ENCODE results near the gene C19orf18.
A peak's percentile ranks its signal among the peaks of the same experiment; 100 is the strongest.

C19orf18 gene

DNA sequence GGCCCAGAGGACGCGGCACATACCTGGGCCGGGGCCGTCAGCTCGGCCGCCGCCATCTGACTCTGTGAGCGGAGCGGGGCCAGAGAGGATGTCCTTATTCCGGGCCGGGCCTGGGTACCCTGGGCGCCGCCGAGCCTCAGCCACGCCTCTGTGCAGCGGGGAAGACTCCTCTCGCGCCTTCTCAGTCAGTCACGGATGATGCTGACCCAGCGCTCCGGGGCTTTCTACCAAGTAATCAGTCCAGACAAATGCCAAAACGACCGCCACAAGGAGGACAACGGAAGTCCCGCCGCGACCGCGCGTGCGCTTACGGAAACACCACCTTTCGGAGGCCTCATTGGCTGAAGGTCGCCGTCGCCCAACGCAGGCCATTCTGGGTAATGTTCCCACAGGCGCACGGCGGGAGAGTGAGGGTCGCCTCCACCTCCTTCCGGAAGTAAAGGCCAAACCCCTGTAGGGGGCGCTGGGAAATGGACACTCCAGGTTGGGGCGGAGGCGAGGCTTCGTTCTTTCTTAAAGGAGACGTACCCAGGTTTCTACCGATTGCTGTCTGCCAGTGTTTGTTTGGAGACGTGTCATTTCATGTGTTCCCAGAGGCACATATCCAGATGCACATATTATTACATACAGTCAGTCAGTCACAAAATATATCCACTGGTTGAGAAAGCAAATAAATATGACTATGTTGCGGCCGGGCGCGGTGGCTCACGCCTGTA lies 26.8 kb downstream of the C19orf18 start, which contains the start of gene ZNF256:
Gene ZNF256 (minus strand): TSS at position 288 of the 716 bp plus-strand sequence. CDS start 232 bp downstream, at position 56.
- peak; percentile 90 to 91 for DNase-seq

DNA sequence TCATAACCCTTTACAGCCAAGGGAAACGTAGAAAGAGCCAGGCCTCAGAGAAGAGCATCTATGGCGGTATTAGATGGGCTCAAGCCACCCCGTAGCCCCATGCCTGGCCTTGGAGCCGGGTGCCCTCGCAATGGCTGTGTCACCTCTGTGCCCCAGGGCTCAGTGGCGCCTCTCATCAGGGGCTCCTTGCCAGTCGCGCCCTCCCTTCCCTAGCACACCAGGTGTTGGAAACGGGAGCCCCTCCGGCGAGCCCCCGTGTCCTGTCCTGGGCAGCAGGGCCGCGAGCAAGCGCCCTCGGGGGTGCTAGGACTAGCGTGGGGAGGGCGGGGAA lies 27.3 kb downstream of the C19orf18 start:
- DNase-seq: no peak

DNA sequence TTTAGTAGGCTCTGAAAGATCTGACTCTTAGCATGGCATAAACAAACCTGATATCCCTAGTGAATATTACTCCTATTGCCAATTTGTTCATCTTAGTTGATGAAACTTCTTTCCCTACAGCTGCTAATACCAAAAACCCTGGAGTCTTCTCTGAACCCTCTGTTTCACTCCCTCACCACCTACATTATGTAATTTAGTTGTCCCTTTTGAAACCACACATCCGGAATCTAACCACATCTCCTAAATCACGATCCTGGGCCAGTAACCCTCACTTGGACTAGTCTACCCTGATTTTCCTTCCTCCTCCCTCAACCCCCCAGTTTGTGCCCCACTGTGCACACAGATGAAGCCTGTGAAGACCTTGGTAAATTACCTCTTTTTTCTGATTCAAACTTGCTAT lies 28.0 kb downstream of the C19orf18 start:
- DNase-seq: no peak

DNA sequence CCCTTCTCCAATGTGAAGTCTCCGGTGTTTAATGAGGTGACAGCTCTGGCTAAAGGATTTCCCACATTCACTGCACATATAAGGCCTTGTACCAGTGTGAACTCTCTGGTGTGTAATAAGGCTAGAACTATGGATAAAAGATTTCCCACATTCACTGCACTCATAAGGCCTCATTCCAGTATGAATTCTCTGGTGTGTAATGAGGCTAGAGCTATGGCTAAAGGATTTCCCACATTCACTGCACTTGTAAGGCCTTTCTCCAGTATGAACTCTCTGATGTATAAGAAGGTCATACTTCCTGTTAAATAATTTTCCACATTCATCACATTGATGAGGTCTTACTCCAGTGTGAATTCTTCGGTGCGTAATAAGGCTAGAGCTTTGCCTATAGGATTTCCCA lies 32.7 kb downstream of the C19orf18 start:
- DNase-seq: no peak

DNA sequence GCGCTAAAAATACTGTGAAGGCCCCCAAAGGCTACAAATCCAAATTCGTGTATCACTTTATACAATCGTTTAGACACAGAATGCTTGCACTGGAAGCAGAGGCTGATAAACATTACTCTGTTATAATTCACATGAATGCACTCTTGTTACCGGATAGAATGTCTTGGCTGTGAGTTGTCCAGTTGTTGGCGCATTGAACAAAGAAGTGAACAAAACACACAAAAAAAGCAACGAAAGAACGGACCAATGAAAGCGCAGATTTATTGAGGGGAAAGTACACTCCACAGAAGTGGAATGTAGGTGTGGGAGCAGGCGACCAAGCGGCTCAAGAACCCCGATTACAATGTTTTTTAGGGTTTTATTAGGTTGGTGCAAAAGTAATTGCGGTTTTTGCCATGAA lies 38.6 kb downstream of the C19orf18 start:
- DNase-seq: no peak

DNA sequence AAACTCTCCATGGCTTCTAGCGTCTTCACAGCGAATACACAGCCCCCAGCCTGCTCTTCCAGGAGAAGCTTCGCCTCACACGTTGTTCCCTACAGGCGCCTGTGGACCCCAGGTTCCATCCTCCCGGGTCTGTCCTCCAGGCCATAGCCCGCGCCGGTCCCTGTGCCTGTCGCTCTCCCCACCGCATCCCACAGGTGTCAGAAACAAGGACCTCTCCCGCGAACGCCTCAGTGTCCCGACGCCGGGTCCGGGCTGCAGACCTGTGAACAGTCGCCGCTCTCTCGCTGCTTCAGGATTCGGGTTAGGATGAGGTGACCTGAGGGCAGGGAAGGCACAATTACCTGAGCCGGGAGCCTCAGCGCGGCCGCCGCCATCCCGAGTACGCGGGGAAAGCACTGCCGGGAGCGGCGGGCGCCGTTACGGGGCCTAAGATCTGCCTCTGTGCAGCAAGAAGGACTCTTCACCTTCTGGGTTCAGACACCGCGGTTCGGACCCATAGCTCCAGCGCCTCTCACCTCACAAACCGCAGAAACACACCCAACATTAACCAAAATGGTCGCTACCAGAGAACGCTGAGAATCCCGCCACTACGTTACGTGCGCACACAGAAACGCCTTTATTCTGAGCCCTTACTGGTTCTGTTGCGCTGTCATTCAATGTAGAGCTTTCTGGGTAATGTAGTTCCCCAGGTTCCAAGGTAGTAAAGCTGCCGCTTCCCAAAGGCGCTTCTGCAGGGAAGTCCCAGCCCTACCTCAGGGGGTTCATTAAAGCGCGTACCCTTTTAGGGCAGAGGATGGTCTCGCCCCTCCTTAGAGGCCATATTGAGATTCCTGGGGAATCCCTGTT lies 39.3 kb downstream of the C19orf18 start, which contains the start of gene ZNF418:
Gene ZNF418 (minus strand): TSS at position 583 of the 846 bp plus-strand sequence. CDS start 1,580 bp downstream, outside the sequence.
- DNase-seq: peak; percentile 60 to 70

DNA sequence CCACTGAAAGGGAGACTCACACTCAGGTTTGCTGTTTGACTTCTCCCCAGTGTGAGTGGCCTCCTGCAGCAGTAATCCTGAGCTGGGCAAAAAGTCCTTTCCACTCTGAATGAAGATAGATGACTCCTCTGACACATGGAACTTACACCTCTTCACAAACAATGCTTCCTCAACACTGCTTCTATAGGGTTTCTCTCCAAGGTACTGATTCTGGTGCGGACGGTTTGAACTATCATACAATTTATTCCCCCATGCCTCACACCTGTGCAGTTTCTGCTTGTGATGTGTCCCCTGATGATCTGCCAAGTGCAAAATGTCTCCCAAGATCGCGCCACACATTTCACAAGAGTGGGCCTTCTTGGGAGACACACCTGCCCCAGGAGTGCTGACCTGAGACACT lies 46.7 kb downstream of the C19orf18 start:
- no peak for DNase-seq

DNA sequence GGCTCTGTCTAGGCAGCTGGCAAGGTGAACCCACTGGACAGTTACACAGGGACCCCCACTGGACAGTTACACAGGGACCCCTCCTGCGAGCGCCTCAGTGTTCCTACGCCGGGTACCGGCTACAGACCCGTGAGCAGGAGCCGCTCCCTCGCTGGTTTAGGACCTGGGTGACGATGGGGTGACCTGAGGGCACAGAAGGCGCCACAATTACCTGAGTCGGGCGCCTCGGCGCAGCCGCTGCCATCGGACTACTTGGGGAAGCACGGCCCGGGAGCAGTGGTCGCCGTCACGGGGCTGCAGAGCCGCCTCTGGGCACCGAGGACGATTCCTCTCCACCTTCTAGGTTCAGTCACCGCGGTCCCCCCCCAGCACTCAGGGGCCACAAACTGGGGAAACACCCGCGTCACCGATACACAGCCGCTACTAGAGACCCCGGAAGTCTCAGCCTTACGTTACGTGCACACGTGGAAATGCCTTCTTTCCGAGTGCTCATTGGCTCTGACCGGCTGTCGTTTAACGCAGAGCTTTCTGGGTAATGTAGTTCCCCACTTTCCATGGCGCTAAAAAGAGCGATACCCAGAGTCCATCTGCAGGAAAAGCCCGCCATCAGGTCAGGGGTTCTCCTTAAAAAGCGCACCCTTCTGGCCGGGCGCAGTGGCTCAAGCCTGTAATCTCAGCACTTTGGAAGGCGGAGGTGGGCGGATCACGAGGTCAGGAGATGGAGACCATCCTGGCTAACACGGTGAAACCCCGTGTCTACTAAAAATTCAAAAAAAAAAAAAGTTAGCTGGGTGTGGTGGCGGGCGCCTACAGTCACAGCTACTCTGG lies 58.0 kb downstream of the C19orf18 start, which contains the start of gene ZNF417:
Gene ZNF417 (minus strand): TSS at position 425 of the 828 bp plus-strand sequence. CDS start 181 bp downstream, at position 244.
- DNase-seq: peak; percentile 92 to 94

DNA sequence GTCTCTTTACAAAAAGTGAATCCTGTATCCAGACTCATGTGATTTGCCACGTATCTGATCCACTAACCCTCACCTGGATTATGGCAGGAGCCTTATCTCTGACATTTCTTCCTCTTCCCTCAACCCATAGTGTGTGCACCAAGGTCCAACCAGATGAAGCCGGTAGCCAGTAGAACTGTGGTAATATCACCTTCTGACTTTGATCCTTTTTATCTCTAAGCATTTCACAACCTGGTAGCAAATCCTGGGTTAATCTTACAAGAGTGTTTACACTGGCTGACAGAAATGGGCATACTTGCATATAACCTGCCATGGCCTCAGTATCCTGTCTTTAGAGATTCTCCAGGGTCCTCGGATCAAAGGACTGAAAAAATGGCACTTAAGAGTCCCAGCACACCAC lies 59.8 kb downstream of the C19orf18 start:
- no peak for DNase-seq

Data from CD4-positive, alpha-beta T cell treated with Interferon alpha-2 for 1 hour (primary cell).